OCI-LY3 (cell line): ENCODE measurements around the gene SNTN.

Source experiments
- H2AFZ ChIP-seq: fragments of 200-600, 300-600 bp; shearing (Covaris generic); 2 replicates; pipeline ENCODE4 v1.6.0; 2014; ENCODE audit warnings: antibody characterized with exemption, low read depth, low read length
- H3K27ac ChIP-seq: fragments of 200-600, 300-600 bp; sonication (generic); 2 replicates; pipeline ENCODE4 v1.5.1; 2014; ENCODE audit warnings: mild to moderate bottlenecking, low read length, moderate library complexity, mixed read lengths
- H3K27me3 ChIP-seq: fragments of 200-600, 300-600 bp; sonication (generic); 2 replicates; pipeline ENCODE4 v1.6.1; 2014; ENCODE audit warnings: low read depth, low read length, mixed read lengths
- H3K36me3 ChIP-seq: fragments of 200-600, 300-600 bp; sonication (generic); replicated peaks from 2 replicates; pipeline ENCODE3; 2014; ENCODE audit warnings: low read depth, low read length, mixed read lengths
- H3K4me1 ChIP-seq: fragments of 300-600, 200-600 bp; sonication (generic); 2 replicates; pipeline ENCODE4 v1.6.1; 2014; ENCODE audit warnings: low read length, mixed read lengths
- H3K4me2 ChIP-seq: fragments of 200-600, 300-600 bp; sonication (generic); 2 replicates; pipeline ENCODE4 v1.6.1; 2014; ENCODE audit warnings: low read length, mixed read lengths
- H3K4me3 ChIP-seq: fragments of 300-600, 200-600 bp; sonication (generic); 2 replicates; pipeline ENCODE4 v1.5.1; 2014; ENCODE audit warnings: antibody characterized with exemption, mild to moderate bottlenecking, low read length, moderate library complexity
- H3K79me2 ChIP-seq: fragments of 300-600, 200-600 bp; shearing (Covaris generic); 2 replicates; pipeline ENCODE4 v1.6.1; 2014; ENCODE audit warnings: mild to moderate bottlenecking, low read length, mixed read lengths
- H3K9ac ChIP-seq: fragments of 300-600, 200-600 bp; shearing (Covaris generic); 2 replicates; pipeline ENCODE4 v1.6.0; 2014; ENCODE audit warnings: mild to moderate bottlenecking, low read length, moderate library complexity
- H3K9me3 ChIP-seq: fragments of 200-600, 300-600 bp; shearing (Covaris generic); 2 replicates; pipeline ENCODE4 v1.6.1; 2014; ENCODE audit warnings: low read length, mixed read lengths; ENCODE audit not compliant: insufficient read depth
- H4K20me1 ChIP-seq: fragments of 200-600, 300-600 bp; sonication (generic); 2 replicates; pipeline ENCODE4 v1.6.1; 2016; ENCODE audit warnings: low read length, mixed read lengths; ENCODE audit not compliant: insufficient read depth
- CTCF ChIP-seq: fragments of 200-600, 300-600 bp; sonication (generic); IDR thresholded peaks from 2 replicates; pipeline ENCODE4 v1.5.1; 2014; ENCODE audit warnings: antibody characterized with exemption, low read length, low read depth
- EZH2phosphoT487 ChIP-seq: fragments of 200-600 bp; shearing (Covaris generic); IDR thresholded peaks from 2 replicates; pipeline ENCODE4 v1.6.1; 2018; ENCODE audit warnings: antibody characterized with exemption, mixed run types, low read depth

Gene SNTN

GRCh38 chr3:63611382-63611781, 41.1 kb upstream of the SNTN start:
- Histone ChIP-seq H3K9ac (no peak overlapping the region), H3K36me3 (no peaks in the 10 kb centered on the region), H3K9me3 (no peaks in the 10 kb centered on the region), H3K4me1 (no peaks in the 10 kb centered on the region), H3K4me3 (no peak overlapping the region), H4K20me1 (no peaks in the 10 kb centered on the region), H3K27ac (no peak overlapping the region), H3K4me2 (no peak overlapping the region), H2AFZ (no peak overlapping the region), H3K79me2 (no peaks in the 10 kb centered on the region), H3K27me3 (no peaks in the 10 kb centered on the region)
- TF ChIP-seq CTCF (no peak), EZH2phosphoT487 (no peak)

- no peak overlapping the region for H3K4me2 ChIP-seq
Measured at GRCh38 chr3:63613561-63613960, 38.9 kb upstream of the SNTN start.

GRCh38 chr3:63617391-63617790, 35.1 kb upstream of the SNTN start:
- Histone ChIP-seq H3K79me2 (no peaks in the 10 kb centered on the region), H3K9me3 (no peaks in the 10 kb centered on the region), H3K4me1 (no peaks in the 10 kb centered on the region), H4K20me1 (no peaks in the 10 kb centered on the region; the same call in 1 of the 2 replicates), H3K4me3 (no peak overlapping the region), H3K36me3 (no peaks in the 10 kb centered on the region), H3K4me2 (no peak overlapping the region), H2AFZ (no peak overlapping the region), H3K9ac (no peak overlapping the region), H3K27me3 (peaks cover 4% of the 10 kb centered on the region; the same call in 1 of the 2 replicates), H3K27ac (no peak overlapping the region)
- no peak for TF ChIP-seq EZH2phosphoT487
- no peak for TF ChIP-seq CTCF

More at GRCh38 chr3:63613561-63613960, 38.9 kb upstream of the SNTN start:
- H2AFZ ChIP-seq = no peak overlapping the region
- H3K9ac ChIP-seq = no peak overlapping the region
- H3K36me3 ChIP-seq = no peaks in the 10 kb centered on the region
- no peaks in the 10 kb centered on the region; the same call in 1 of the 2 replicates for H4K20me1 ChIP-seq
- no peaks in the 10 kb centered on the region for H3K4me1 ChIP-seq
- peaks cover 4% of the 10 kb centered on the region; the same call in 1 of the 2 replicates for H3K27me3 ChIP-seq
- H3K27ac ChIP-seq = no peak overlapping the region
- TF ChIP-seq EZH2phosphoT487 = no peak
- no peak for TF ChIP-seq CTCF
- no peak overlapping the region for H3K4me3 ChIP-seq
- no peaks in the 10 kb centered on the region for H3K79me2 ChIP-seq
- H3K9me3 ChIP-seq = no peaks in the 10 kb centered on the region

- Histone ChIP-seq H4K20me1 (no peaks in the 10 kb centered on the region), H3K9ac (no peak overlapping the region), H3K27me3 (peaks cover 26% of the 10 kb centered on the region; the same call in 1 of the 2 replicates), H3K4me2 (no peak overlapping the region), H3K27ac (no peak overlapping the region), H2AFZ (no peak overlapping the region), H3K4me1 (no peaks in the 10 kb centered on the region), H3K36me3 (no peaks in the 10 kb centered on the region), H3K79me2 (no peaks in the 10 kb centered on the region), H3K4me3 (no peak overlapping the region), H3K9me3 (no peaks in the 10 kb centered on the region)
- no peak for TF ChIP-seq CTCF
- TF ChIP-seq EZH2phosphoT487 = no peak
Measured at GRCh38 chr3:63624941-63625560, 27.4 kb upstream of the SNTN start.
